Ishikawa (cell line): ENCODE data around the gene ESR1.

Source experiments
- EGR1 ChIP-seq: IDR thresholded peaks from 2 replicates; pipeline ENCODE4 v1.6.1; 2012
- EP300 ChIP-seq: IDR thresholded peaks from 2 replicates; pipeline ENCODE4 v1.6.1; 2012; ENCODE audit warnings: borderline replicate concordance
- TEAD4 ChIP-seq: IDR thresholded peaks from 2 replicates; pipeline ENCODE4 v1.6.1; 2012
- TF ChIP-seq, protein P1 (sequence below): IDR thresholded peaks from 2 replicates; pipeline ENCODE4 v1.6.1; 2012
- TF ChIP-seq, protein P2 (sequence below): IDR thresholded peaks from 2 replicates; pipeline ENCODE4 v1.6.1; 2012

DNA sequence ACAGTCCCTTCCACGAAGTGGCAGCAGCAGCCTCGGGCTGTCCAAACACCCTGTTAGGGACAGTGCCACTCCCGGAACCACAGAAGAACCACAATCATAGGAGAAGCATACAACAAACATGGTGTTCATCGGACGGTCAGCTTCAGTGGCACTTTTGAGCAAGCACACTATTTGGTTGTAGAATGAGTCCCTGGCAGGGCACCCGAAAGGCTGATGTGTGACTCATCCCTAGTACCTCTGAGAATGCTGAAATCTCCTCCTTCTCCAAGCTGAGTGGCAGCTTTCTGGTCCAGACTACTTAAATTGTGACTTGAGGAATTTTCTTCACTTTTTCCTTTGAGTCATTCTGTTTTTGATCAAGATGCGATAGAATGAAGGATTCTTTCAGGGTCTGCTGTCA, 282.5 kb downstream of the ESR1 start:
- TF ChIP-seq EP300 (no peak), TEAD4 (no peak), EGR1 (no peak)
- TF ChIP-seq, protein P1, sequence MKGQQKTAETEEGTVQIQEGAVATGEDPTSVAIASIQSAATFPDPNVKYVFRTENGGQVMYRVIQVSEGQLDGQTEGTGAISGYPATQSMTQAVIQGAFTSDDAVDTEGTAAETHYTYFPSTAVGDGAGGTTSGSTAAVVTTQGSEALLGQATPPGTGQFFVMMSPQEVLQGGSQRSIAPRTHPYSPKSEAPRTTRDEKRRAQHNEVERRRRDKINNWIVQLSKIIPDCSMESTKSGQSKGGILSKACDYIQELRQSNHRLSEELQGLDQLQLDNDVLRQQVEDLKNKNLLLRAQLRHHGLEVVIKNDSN: no peak
- TF ChIP-seq, protein P2, sequence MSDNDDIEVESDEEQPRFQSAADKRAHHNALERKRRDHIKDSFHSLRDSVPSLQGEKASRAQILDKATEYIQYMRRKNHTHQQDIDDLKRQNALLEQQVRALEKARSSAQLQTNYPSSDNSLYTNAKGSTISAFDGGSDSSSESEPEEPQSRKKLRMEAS: no peak
